Esophagus squamous epithelium (tissue), 5 donors: ENCODE measurements around the gene ATP2A3. TPM values are rescaled to one million over a fixed set of nuclear protein-coding genes. Genes with fewer than 3 reads are reported as not detected.

ENCODE experiments used
- DNase-seq: peaks from one replicate; lab custom pipeline; 2025; lab: John Stamatoyannopoulos, UW
- H3K27ac ChIP-seq, 4 donors: fragments of 200-600 bp; sonication (generic); one replicate each; pipeline ENCODE4 v1.5.1; 2016 to 2019; ENCODE audit warnings: mild to moderate bottlenecking in 1 of 4
- H3K27me3 ChIP-seq, 4 donors: fragments of 200-600 bp; sonication (generic); 1 replicate in 3 of 4; 2 replicates in 1 of 4; pipeline versions ENCODE4 v1.5.1 to v1.6.0; 2017 to 2021; ENCODE audit warnings: antibody characterized with exemption in 1 of 4
- H3K36me3 ChIP-seq, 3 donors: fragments of 200-600 bp; sonication (generic); one replicate each; pipeline ENCODE4 v1.5.1; 2016 to 2019
- H3K4me1 ChIP-seq, 3 donors: fragments of 200-600 bp; sonication (generic); one replicate each; pipeline ENCODE4 v1.5.1; 2017 to 2019
- H3K4me3 ChIP-seq, 4 donors: fragments of 200-600 bp; sonication (generic); 1 replicate in 3 of 4; 2 replicates in 1 of 4; pipeline ENCODE4 v1.5.1; 2016 to 2019; ENCODE audit warnings: mild to moderate bottlenecking in 2 of 4, moderate library complexity in 1 of 4
- H3K9me3 ChIP-seq, 3 donors: fragments of 200-600 bp; sonication (generic); one replicate each; pipeline ENCODE4 v1.5.1; 2016 to 2019
- POLR2A ChIP-seq, 4 donors: fragments of 450-650 bp; IDR thresholded peaks; one replicate each; pipeline ENCODE4 v1.6.1; 2017; ENCODE audit warnings: antibody characterized with exemption in 4 of 4, mild to moderate bottlenecking in 4 of 4, moderate library complexity in 3 of 4
- WGBS, 2 donors: methylation state at CpG; one replicate each; pipeline ENCODE4 v1.1.5; 2018; 5-methylcytosine and 5-hydroxymethylcytosine counted together
- intact Hi-C: fragments of 100-400 bp; cut with DNase I; formaldehyde crosslinking; loops from one replicate; pipeline ENCODE4 v1.15.0; 2022
- total RNA-seq, 4 donors: library from RNA; depleted of rRNA; stranded (reverse); fragments of >200 nt; gene quantifications; one replicate each; pipeline ENCODE4 v1.1.0, GENCODE V29; 2016
- TF ChIP-seq, protein P1 (sequence below), 6 experiments: fragments of 450-650 bp in 4 of 6; fragments of 200-600 bp in 2 of 6; sonication (generic) in 2 of 6; IDR thresholded peaks; one replicate each; pipeline ENCODE4 v1.5.1; 2016 to 2019; ENCODE audit warnings: antibody characterized with exemption in 6 of 6, mild to moderate bottlenecking in 4 of 6, moderate library complexity in 4 of 6
- donor health status: DM: yes; HTN: yes; CAD: no.

ATP2A3 gene
- total RNA-seq, 4 donors from 2014 or later: 2.7 to 9.9 (median 5.3) TPM

DNA sequence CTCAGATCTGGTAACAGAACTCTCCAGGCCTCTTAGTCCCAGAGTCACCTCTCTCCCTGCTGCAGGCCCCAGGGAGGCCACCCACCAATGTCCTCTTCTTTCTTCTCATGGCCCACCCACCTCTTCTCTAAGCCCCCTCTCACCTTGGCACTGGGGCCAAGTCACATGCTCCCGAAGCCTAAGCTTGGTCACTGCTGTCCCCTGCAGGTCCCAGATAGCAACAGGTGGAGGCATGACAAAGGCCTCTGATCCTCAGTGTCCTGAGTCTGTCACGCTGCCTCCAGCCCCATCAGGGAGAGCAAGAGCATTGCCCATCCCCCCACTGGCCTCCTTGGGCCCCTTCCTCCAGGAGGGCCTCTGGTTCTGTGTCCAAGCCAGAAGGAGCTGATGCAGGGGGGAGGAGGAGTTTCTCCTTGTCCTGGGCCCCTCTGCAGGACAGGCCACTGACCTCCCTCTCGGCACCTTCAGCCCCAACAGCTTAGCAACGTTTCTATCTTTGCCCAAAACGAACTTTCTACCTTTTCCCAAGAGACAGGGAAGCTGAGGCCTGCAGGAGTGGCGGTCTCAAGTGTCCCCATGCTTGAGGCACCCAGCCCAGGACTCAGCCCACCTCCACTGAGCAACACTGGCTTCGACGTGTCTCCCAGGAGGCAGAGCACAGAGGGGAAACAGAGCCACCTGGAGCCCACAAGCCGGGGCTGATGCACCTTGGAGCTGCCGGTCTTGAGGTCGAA, 56.6 kb downstream of the ATP2A3 start:
- Histone ChIP-seq H3K4me3 (no peak overlapping the region), H3K4me1 (peaks cover 0 to 12% (median 0%) of the 10 kb centered on the region in 3 donors), H3K36me3 (no peaks in the 10 kb centered on the region), H3K9me3 (no peaks in the 10 kb centered on the region), H3K27ac (no peak overlapping the region), H3K27me3 (no peaks in the 10 kb centered on the region)
- TF ChIP-seq, protein P1, sequence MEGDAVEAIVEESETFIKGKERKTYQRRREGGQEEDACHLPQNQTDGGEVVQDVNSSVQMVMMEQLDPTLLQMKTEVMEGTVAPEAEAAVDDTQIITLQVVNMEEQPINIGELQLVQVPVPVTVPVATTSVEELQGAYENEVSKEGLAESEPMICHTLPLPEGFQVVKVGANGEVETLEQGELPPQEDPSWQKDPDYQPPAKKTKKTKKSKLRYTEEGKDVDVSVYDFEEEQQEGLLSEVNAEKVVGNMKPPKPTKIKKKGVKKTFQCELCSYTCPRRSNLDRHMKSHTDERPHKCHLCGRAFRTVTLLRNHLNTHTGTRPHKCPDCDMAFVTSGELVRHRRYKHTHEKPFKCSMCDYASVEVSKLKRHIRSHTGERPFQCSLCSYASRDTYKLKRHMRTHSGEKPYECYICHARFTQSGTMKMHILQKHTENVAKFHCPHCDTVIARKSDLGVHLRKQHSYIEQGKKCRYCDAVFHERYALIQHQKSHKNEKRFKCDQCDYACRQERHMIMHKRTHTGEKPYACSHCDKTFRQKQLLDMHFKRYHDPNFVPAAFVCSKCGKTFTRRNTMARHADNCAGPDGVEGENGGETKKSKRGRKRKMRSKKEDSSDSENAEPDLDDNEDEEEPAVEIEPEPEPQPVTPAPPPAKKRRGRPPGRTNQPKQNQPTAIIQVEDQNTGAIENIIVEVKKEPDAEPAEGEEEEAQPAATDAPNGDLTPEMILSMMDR (IDR thresholded peaks at IDR 0.05): peak in 4 of 6 experiments; percentile 9 to 40 (median 28)
- TF ChIP-seq POLR2A (IDR thresholded peaks at IDR 0.05): no peak
- 76 to 83% methylated on average over 4 to 10 of the region's 11 CpGs for WGBS, 2 donors
- no peak for DNase-seq
- intact Hi-C loops: loop anchor here (5.0 kb wide), 1 partner anchor 40 kb away; no protein-coding TSS in a partner anchor

DNA sequence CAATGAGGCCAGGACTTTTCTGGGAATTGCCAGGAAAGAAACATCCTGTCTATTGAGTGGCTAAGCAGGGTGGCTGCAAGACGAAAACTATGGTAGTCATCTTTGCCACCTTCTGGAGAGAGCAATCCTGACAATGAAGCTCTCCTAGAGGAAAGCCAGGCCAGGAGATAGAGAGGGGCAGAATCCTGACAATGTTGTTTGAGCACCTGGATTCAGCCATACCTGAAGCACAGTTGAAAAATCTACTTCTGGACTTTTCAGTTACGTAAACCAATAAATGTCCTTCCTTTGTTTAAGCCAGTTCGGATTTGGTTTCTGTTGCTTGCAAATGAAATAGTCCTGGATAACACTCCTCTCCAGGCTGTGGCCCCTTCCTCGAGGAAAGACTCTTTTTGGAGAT, 57.4 kb downstream of the ATP2A3 start:
- H3K27me3 ChIP-seq: no peaks in the 10 kb centered on the region
- H3K4me3 ChIP-seq: no peak overlapping the region
- no peaks in the 10 kb centered on the region for H3K9me3 ChIP-seq
- no peaks in the 10 kb centered on the region for H3K36me3 ChIP-seq
- WGBS, 2 donors: 75 to 83% methylated on average over 4 of the region's 4 CpGs
- TF ChIP-seq POLR2A (IDR thresholded peaks at IDR 0.05): no peak
- TF ChIP-seq, protein P1 (IDR thresholded peaks at IDR 0.05): no peak
- no peak for DNase-seq
- no peak overlapping the region for H3K27ac ChIP-seq
- H3K4me1 ChIP-seq: peaks cover 0 to 11% (median 0%) of the 10 kb centered on the region in 3 donors
- intact Hi-C loops: loop anchor here (5.0 kb wide), 1 partner anchor 40 kb away; no protein-coding TSS in a partner anchor

DNA sequence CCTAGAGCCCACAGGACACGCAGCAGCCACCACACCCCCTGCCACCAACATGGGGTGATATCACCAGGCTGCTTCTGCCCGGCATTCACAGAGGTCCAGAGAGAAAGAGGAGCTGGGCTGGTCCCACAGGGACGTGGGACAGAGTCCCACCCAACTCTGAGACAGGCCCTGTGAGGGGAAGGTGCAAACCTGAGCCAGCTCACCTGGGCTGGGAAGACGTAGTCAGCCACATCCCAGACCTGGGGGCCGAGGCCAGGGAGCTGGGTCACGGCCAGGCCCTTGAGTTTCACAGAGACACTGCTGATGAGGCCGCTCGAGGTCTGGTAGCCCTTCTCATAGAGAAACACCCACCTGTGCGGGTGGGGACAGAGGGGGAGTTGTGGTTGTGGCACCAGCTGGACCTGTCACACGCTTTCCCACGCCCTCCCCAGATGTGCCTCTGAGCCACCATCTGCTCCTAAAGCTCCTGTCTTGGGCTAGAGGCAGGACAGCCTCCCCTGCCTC, 59.2 kb downstream of the ATP2A3 start:
- Histone ChIP-seq H3K27me3 (no peaks in the 10 kb centered on the region), H3K36me3 (no peaks in the 10 kb centered on the region), H3K4me3 (no peak overlapping the region), H3K27ac (peak overlapping the region in 1 of 4 donors; percentile 44), H3K4me1 (no peaks in the 10 kb centered on the region), H3K9me3 (no peaks in the 10 kb centered on the region)
- intact Hi-C loops: loop anchor here (5.0 kb wide), 1 partner anchor 38 kb away; no protein-coding TSS in a partner anchor
- DNase-seq: no peak
- WGBS, 2 donors: 69 to 92% methylated on average over 2 to 7 of the region's 11 CpGs
- TF ChIP-seq, protein P1 (IDR thresholded peaks at IDR 0.05): no peak
- peak in 1 of 4 donors; percentile 5 for TF ChIP-seq POLR2A (IDR thresholded peaks at IDR 0.05)

DNA sequence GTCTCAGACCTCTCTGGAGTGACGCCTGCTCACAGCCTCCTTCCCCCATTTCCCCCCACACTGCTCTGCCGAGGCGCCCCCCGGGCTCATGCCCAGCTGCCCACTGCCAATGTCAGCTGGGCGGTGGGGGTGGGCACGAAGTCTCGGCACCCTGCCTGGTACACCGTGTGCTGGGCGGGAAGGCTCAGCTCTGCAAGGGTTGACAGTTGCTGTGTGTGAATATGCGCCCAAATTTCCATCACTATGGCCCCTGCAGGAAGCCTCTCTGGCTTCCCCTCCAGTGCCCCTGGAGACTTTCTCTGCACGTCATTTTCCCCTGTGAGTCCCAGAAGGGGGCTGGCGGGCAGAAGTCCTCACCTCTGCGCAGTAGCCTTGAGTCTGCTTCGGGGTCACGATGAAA, 59.7 kb downstream of the ATP2A3 start:
- TF ChIP-seq POLR2A (IDR thresholded peaks at IDR 0.05): no peak
- TF ChIP-seq, protein P1 (IDR thresholded peaks at IDR 0.05): no peak
- Histone ChIP-seq H3K9me3 (no peaks in the 10 kb centered on the region), H3K36me3 (no peaks in the 10 kb centered on the region), H3K4me1 (no peaks in the 10 kb centered on the region), H3K4me3 (no peak overlapping the region), H3K27ac (peak overlapping the region in 1 of 4 donors; percentile 44), H3K27me3 (no peaks in the 10 kb centered on the region)
- whole genome bisulfite sequencing, 2 donors: 81 to 85% methylated on average over 2 to 7 of the region's 15 CpGs
- DNase-seq: no peak
- intact Hi-C loops: no loop called here

DNA sequence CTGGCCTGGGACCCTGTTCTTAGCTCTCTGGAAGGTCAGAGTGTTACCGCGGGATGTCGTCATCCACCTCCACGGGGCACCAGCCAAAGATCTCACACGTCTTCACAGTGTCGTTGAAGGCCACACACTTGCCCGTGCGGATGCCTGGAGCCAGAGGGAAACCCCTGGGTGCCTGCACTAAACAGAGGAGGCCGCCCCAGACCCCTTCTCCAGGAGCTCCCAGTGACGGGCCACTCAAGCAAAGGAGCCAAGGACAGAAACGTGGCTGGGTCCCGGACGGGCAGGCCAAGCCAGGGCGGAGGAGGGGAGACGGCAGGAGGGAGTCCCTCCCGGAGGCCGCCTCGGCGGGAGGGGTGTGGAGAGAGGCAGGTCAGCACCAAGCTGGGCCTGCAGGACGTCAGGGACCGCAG, 60.4 kb downstream of the ATP2A3 start:
- WGBS, 2 donors: 42 to 55% methylated on average over 2 to 6 of the region's 21 CpGs
- Histone ChIP-seq H3K4me3 (no peak overlapping the region), H3K27me3 (no peaks in the 10 kb centered on the region), H3K27ac (no peak overlapping the region), H3K4me1 (no peaks in the 10 kb centered on the region), H3K36me3 (no peaks in the 10 kb centered on the region), H3K9me3 (no peaks in the 10 kb centered on the region)
- intact Hi-C loops: no loop called here
- TF ChIP-seq, protein P1 (IDR thresholded peaks at IDR 0.05): no peak
- no peak for DNase-seq
